Colon (tissue), 2 donors: ENCODE measurements around the gene OVCA2.
"Not testable (repeated sequence)": the region's sequence is repeated elsewhere in the genome, so short reads cannot be mapped to it uniquely, and the experiment has no call there.

Source experiments
- FAIRE-seq: peaks from 2 replicates; lab custom pipeline; 2012; peaks lifted over from hg19 to GRCh38; lab: Jason Lieb, UNC
- donor health status: control.
- donor health status: control.

Gene OVCA2

GRCh38 chr17:2041561-2042389 lies at the start of gene OVCA2:
TSS of gene OVCA2 (plus strand) at chr17:2042022. CDS start at chr17:2042048, 26 bp downstream.
- FAIRE-seq, result no peak

- no peak for FAIRE-seq
Observed at GRCh38 chr17:1992541-1992940, 49.3 kb upstream of the OVCA2 start.

GRCh38 chr17:1994707-1995106 lies 47.1 kb upstream of the OVCA2 start:
- FAIRE-seq, result no peak

- no peak for FAIRE-seq
Observed at GRCh38 chr17:1995321-1995892, 46.4 kb upstream of the OVCA2 start.

GRCh38 chr17:1995907-1996799 lies 45.7 kb upstream of the OVCA2 start:
- FAIRE-seq, result no peak

GRCh38 chr17:1996800-1997288 lies 45.0 kb upstream of the OVCA2 start:
- FAIRE-seq, result no peak

GRCh38 chr17:1997289-1997926 lies 44.4 kb upstream of the OVCA2 start:
- no peak for FAIRE-seq

- no peak for FAIRE-seq
Observed at GRCh38 chr17:1997927-1998742, 43.7 kb upstream of the OVCA2 start.

- no peak for FAIRE-seq
Observed at GRCh38 chr17:1999557-2000251, 42.1 kb upstream of the OVCA2 start.

- no peak for FAIRE-seq
Observed at GRCh38 chr17:2002767-2003329, 39.0 kb upstream of the OVCA2 start.

GRCh38 chr17:2003525-2003924 lies 38.3 kb upstream of the OVCA2 start:
- FAIRE-seq, result no peak

GRCh38 chr17:2004435-2004952 lies 37.3 kb upstream of the OVCA2 start:
- FAIRE-seq, result no peak

GRCh38 chr17:2008332-2009126 lies 33.3 kb upstream of the OVCA2 start:
- no peak for FAIRE-seq

- FAIRE-seq, result no peak
Observed at GRCh38 chr17:2009737-2010136, 32.1 kb upstream of the OVCA2 start.

GRCh38 chr17:2011411-2012371 lies 30.1 kb upstream of the OVCA2 start:
- no peak for FAIRE-seq

GRCh38 chr17:2012499-2012898 lies 29.3 kb upstream of the OVCA2 start:
- FAIRE-seq, result no peak

GRCh38 chr17:2013220-2013993 lies 28.4 kb upstream of the OVCA2 start:
- not testable (repeated sequence) for FAIRE-seq
